SK-N-SH (cell line): ENCODE measurements around the gene MINDY4. TPM values are rescaled to one million over a fixed set of nuclear protein-coding genes. Genes with fewer than 3 reads are reported as not detected.
A peak's percentile ranks its signal among the peaks of the same experiment; 100 is the strongest.

Source experiments
- CTCF ChIA-PET: fragments of 300-600, 350-600 bp; formaldehyde crosslinking; extraction: SDS; loops from one replicate; lab custom pipeline; 2021; lab: Yijun Ruan, JAX
- POLR2A ChIA-PET: fragments of 350-600 bp; sonication (Branson Sonifier 250); formaldehyde crosslinking; extraction: SDS; loops from one replicate; lab custom pipeline; 2020; ENCODE audit warnings: antibody characterized with exemption, inconsistent platforms; lab: Yijun Ruan, JAX
- DNase-seq: peaks from one replicate; pipeline ENCODE4 v3.0.0; 2012
- H2AFZ ChIP-seq: fragments of 200-600 bp; sonication (generic); 2 replicates; pipeline ENCODE4 v1.8.1; 2016; ENCODE audit warnings: antibody characterized with exemption, mild to moderate bottlenecking, low read depth
- H3F3A ChIP-seq: fragments of 200-600 bp; sonication (generic); replicated peaks from 2 replicates; pipeline ENCODE3; 2016; ENCODE audit warnings: antibody characterized with exemption, mild to moderate bottlenecking; ENCODE audit not compliant: insufficient read depth
- H3K27ac ChIP-seq, 2 experiments: fragments of 200-500 bp in 1 of 2; fragments of 200-600 bp in 1 of 2; sonication (Bioruptor generic) in 1 of 2; sonication (generic), shearing (Covaris generic) in 1 of 2; 2 replicates each; pipeline versions ENCODE4 v1.5.1 to v1.6.1; 2014 to 2016; ENCODE audit warnings: low read depth in 2 of 2, inconsistent platforms in 1 of 2, low read length in 1 of 2, mild to moderate bottlenecking in 1 of 2, mixed read lengths in 1 of 2
- H3K27me3 ChIP-seq: fragments of 200-600 bp; sonication (generic), shearing (Covaris generic); 2 replicates; pipeline ENCODE4 v1.6.1; 2016; ENCODE audit warnings: mixed run types; ENCODE audit not compliant: insufficient read depth
- H3K36me3 ChIP-seq, 2 experiments: fragments of 200-500 bp in 1 of 2; fragments of 200-600 bp in 1 of 2; sonication (Bioruptor generic) in 1 of 2; sonication (generic) in 1 of 2; replicated peaks in 1 of 2; 2 replicates each; pipeline versions ENCODE3 to v1.5.1; 2014 to 2016; ENCODE audit warnings: low read length in 1 of 2, mild to moderate bottlenecking in 1 of 2; ENCODE audit not compliant: insufficient read depth in 2 of 2, control insufficient read depth in 1 of 2
- H3K4me1 ChIP-seq, 2 experiments: fragments of 200-500 bp in 1 of 2; fragments of 200-600 bp in 1 of 2; sonication (Bioruptor generic) in 1 of 2; sonication (generic), shearing (Covaris generic) in 1 of 2; 2 replicates each; pipeline versions ENCODE4 v1.5.1 to v1.6.1; 2014 to 2016; ENCODE audit warnings: low read depth in 1 of 2, low read length in 1 of 2, mixed run types in 1 of 2; ENCODE audit not compliant: insufficient read depth in 2 of 2, control insufficient read depth in 1 of 2
- H3K4me2 ChIP-seq: fragments of 200-600 bp; sonication (generic), shearing (Covaris generic); 2 replicates; pipeline ENCODE4 v1.6.1; 2017; ENCODE audit warnings: mixed run types
- H3K4me3 ChIP-seq, 2 experiments: fragments of 200-500 bp in 1 of 2; fragments of 200-600 bp in 1 of 2; sonication (Bioruptor generic) in 1 of 2; sonication (generic), shearing (Covaris generic) in 1 of 2; 2 replicates each; pipeline versions ENCODE4 v1.5.1 to v1.8.1; 2014 to 2016; ENCODE audit warnings: low read depth in 2 of 2, inconsistent platforms in 1 of 2, low read length in 1 of 2, mild to moderate bottlenecking in 1 of 2, mixed read lengths in 1 of 2, moderate library complexity in 1 of 2
- H3K79me2 ChIP-seq: fragments of 200-600 bp; sonication (generic); 2 replicates; pipeline ENCODE4 v1.8.1; 2017; ENCODE audit warnings: mild to moderate bottlenecking; ENCODE audit not compliant: insufficient read depth
- H3K9ac ChIP-seq: fragments of 200-600 bp; sonication (generic); 2 replicates; pipeline ENCODE4 v1.6.1; 2017; ENCODE audit warnings: mixed run types
- H3K9me2 ChIP-seq: fragments of 200-600 bp; sonication (generic); 2 replicates; pipeline ENCODE4 v1.6.1; 2017; ENCODE audit warnings: mixed run types
- H3K9me3 ChIP-seq: fragments of 200-600 bp; sonication (generic); 2 replicates; pipeline ENCODE4 v1.6.1; 2017; ENCODE audit warnings: mixed run types, mild to moderate bottlenecking, moderate library complexity
- H4K20me1 ChIP-seq: fragments of 200-600 bp; sonication (generic); 2 replicates; pipeline ENCODE4 v1.6.1; 2017; ENCODE audit warnings: mild to moderate bottlenecking, mixed run types; ENCODE audit not compliant: insufficient read depth
- ELF1 ChIP-seq: IDR thresholded peaks from 2 replicates; pipeline ENCODE4 v1.4.0; 2012
- EZH2phosphoT487 ChIP-seq: fragments of 200-600 bp; sonication (generic); IDR thresholded peaks from 2 replicates; pipeline ENCODE4 v1.6.1; 2017; ENCODE audit warnings: low read depth, mixed run types, mild to moderate bottlenecking, antibody characterized with exemption, moderate library complexity, borderline replicate concordance
- FOXM1 ChIP-seq: IDR thresholded peaks from 2 replicates; pipeline ENCODE4 v1.4.0; 2012; ENCODE audit warnings: low read depth, mild to moderate bottlenecking
- NRF1 ChIP-seq: IDR thresholded peaks from 2 replicates; pipeline ENCODE4 v1.6.1; 2012; ENCODE audit warnings: low read depth, mild to moderate bottlenecking, low read length
- RAD21 ChIP-seq: IDR thresholded peaks from 2 replicates; pipeline ENCODE4 v1.6.1; 2012; ENCODE audit warnings: mild to moderate bottlenecking, low read length
- SMC3 ChIP-seq: IDR thresholded peaks from 2 replicates; pipeline ENCODE4 v1.6.1; 2012; ENCODE audit warnings: low read depth, low read length, improper control_type of control experiment
- WGBS: methylation state at CpG from one replicate; pipeline ENCODE4 v1.1.6; 2017; ENCODE audit warnings: low lambda C conversion rate; 5-methylcytosine and 5-hydroxymethylcytosine counted together
- polyA plus RNA-seq, 3 experiments: library from polyadenylated mRNA; depleted of rRNA; stranded (reverse); fragments of >200 nt; gene quantifications; 2 replicates each; pipeline ENCODE4 v1.2.3, GENCODE V29; 2012
- TF ChIP-seq, protein P1 (sequence below): IDR thresholded peaks from 2 replicates; pipeline ENCODE4 v1.4.0; 2012; ENCODE audit warnings: low read depth, borderline replicate concordance
- TF ChIP-seq, protein P2 (sequence below): IDR thresholded peaks from 2 replicates; pipeline ENCODE4 v1.4.0; 2012; ENCODE audit warnings: low read depth, borderline replicate concordance
- TF ChIP-seq, protein P3 (sequence below): fragments of 150-350 bp; IDR thresholded peaks from 2 replicates; pipeline ENCODE4 v1.6.1; 2017; ENCODE audit warnings: antibody characterized with exemption, low read length, low read depth, borderline replicate concordance
- TF ChIP-seq, protein P4 (sequence below): fragments of 200-600 bp; sonication (generic); IDR thresholded peaks from 2 replicates; pipeline ENCODE4 v1.6.1; 2017; ENCODE audit warnings: antibody characterized with exemption, mild to moderate bottlenecking, moderate library complexity

MINDY4 gene
- polyA plus RNA-seq, 1 of the 3 experiments (the other 2 are of a cell fraction) = 1.8 TPM

DNA sequence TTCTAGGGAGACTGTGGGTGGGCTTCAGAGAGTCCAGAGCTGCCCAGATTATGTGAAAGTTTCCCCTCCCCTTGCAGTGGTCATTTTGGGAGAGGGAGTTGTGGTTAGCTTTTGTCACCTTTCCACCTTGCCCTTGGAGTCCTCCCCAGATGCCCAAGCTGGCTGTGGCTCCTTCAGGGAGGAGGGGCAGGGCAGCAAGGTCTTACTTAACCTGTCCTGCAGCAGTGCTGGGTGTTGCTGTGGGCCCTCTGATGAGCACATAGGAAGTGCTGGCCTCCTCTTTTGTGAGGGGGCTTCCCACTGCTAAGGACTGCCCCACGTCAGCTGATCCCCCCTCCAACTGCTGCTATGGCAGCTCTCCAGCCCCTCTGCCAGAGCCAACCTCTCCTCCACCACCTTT lies 122.8 kb downstream of the MINDY4 start (continued):
- TF ChIP-seq, protein P1, sequence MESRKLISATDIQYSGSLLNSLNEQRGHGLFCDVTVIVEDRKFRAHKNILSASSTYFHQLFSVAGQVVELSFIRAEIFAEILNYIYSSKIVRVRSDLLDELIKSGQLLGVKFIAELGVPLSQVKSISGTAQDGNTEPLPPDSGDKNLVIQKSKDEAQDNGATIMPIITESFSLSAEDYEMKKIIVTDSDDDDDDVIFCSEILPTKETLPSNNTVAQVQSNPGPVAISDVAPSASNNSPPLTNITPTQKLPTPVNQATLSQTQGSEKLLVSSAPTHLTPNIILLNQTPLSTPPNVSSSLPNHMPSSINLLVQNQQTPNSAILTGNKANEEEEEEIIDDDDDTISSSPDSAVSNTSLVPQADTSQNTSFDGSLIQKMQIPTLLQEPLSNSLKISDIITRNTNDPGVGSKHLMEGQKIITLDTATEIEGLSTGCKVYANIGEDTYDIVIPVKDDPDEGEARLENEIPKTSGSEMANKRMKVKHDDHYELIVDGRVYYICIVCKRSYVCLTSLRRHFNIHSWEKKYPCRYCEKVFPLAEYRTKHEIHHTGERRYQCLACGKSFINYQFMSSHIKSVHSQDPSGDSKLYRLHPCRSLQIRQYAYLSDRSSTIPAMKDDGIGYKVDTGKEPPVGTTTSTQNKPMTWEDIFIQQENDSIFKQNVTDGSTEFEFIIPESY = no peak
- TF ChIP-seq NRF1 (no peak), RAD21 (no peak), FOXM1 (no peak), EZH2phosphoT487 (no peak)
- TF ChIP-seq, protein P2, sequence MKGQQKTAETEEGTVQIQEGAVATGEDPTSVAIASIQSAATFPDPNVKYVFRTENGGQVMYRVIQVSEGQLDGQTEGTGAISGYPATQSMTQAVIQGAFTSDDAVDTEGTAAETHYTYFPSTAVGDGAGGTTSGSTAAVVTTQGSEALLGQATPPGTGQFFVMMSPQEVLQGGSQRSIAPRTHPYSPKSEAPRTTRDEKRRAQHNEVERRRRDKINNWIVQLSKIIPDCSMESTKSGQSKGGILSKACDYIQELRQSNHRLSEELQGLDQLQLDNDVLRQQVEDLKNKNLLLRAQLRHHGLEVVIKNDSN = no peak
- TF ChIP-seq, protein P3, sequence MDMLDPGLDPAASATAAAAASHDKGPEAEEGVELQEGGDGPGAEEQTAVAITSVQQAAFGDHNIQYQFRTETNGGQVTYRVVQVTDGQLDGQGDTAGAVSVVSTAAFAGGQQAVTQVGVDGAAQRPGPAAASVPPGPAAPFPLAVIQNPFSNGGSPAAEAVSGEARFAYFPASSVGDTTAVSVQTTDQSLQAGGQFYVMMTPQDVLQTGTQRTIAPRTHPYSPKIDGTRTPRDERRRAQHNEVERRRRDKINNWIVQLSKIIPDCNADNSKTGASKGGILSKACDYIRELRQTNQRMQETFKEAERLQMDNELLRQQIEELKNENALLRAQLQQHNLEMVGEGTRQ = no peak

DNA sequence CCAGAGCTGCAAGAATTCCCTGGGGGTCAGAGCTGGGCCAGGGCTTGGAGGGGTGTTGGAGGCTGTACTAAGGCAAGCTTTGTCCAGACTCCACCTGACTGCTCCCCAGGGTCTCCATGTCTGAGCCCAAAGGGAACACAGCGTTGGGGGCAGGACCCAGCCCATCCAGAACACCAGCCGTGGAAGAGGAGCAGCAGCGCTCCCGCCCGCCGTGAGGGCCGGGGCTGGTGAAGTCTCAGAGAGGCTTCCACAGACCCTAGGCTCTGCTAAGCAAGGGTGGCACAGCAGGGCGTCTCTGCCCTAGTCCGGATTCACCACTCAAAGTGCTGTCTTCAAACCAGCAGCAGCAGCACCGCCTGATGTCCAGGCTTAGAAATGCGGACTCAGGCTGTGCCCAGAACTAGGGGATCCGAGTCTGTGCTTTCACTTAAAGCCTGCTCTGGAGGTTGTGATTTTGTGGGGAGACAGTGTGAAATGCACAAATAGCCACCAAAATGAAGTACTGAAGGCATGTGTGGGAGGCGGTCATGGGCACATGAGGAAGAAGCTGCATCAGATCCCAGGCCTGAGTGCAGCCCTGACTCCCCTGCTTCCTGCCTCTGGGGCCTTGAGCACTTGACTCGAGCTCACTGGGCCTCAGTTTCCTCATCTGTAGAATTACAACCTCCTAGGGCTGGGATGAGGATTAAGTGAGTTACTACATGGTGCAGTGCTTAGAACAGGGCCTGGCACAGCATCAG lies 123.8 kb downstream of the MINDY4 start:
- H3K79me2 ChIP-seq = no peaks in the 10 kb centered on the region
- H3F3A ChIP-seq = no peaks in the 10 kb centered on the region
- DNase-seq = no peak
- H3K4me1 ChIP-seq = peaks cover 0 to 13% of the 10 kb centered on the region in 2 experiments; a peak in 1 of 4 replicates
- H4K20me1 ChIP-seq = no peaks in the 10 kb centered on the region
- no peak overlapping the region for H3K27ac ChIP-seq
- H3K4me2 ChIP-seq = no peak overlapping the region
- no peak overlapping the region for H3K9ac ChIP-seq
- H3K9me3 ChIP-seq = no peaks in the 10 kb centered on the region
- no peak overlapping the region for H3K4me3 ChIP-seq
- 81% methylated on average over 11 of the region's 14 CpGs for WGBS
- no peak overlapping the region for H2AFZ ChIP-seq
- H3K27me3 ChIP-seq = no peaks in the 10 kb centered on the region
- no peaks in the 10 kb centered on the region for H3K9me2 ChIP-seq
- CTCF ChIA-PET = interaction anchor here (1.3 to 6.5 kb wide), 5 partner anchors 10 to 228 kb away, joined by 3 to 25 read pairs (median 5); no protein-coding TSS in a partner anchor
- peak; percentile 56 for TF ChIP-seq RAD21
- TF ChIP-seq SMC3 = peak; percentile 26; the same call in 1 of the 2 replicates
- TF ChIP-seq ELF1 = no peak
- TF ChIP-seq, protein P4, sequence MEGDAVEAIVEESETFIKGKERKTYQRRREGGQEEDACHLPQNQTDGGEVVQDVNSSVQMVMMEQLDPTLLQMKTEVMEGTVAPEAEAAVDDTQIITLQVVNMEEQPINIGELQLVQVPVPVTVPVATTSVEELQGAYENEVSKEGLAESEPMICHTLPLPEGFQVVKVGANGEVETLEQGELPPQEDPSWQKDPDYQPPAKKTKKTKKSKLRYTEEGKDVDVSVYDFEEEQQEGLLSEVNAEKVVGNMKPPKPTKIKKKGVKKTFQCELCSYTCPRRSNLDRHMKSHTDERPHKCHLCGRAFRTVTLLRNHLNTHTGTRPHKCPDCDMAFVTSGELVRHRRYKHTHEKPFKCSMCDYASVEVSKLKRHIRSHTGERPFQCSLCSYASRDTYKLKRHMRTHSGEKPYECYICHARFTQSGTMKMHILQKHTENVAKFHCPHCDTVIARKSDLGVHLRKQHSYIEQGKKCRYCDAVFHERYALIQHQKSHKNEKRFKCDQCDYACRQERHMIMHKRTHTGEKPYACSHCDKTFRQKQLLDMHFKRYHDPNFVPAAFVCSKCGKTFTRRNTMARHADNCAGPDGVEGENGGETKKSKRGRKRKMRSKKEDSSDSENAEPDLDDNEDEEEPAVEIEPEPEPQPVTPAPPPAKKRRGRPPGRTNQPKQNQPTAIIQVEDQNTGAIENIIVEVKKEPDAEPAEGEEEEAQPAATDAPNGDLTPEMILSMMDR = peak; percentile 21
- H3K36me3 ChIP-seq = no peaks in the 10 kb centered on the region
- POLR2A ChIA-PET = interaction anchor here (1.0 kb wide), 1 partner anchor 18 kb away, joined by 3 read pairs; no protein-coding TSS in a partner anchor
